Measurements from ENCODE around the gene BICD2.

Gene BICD2

DNA sequence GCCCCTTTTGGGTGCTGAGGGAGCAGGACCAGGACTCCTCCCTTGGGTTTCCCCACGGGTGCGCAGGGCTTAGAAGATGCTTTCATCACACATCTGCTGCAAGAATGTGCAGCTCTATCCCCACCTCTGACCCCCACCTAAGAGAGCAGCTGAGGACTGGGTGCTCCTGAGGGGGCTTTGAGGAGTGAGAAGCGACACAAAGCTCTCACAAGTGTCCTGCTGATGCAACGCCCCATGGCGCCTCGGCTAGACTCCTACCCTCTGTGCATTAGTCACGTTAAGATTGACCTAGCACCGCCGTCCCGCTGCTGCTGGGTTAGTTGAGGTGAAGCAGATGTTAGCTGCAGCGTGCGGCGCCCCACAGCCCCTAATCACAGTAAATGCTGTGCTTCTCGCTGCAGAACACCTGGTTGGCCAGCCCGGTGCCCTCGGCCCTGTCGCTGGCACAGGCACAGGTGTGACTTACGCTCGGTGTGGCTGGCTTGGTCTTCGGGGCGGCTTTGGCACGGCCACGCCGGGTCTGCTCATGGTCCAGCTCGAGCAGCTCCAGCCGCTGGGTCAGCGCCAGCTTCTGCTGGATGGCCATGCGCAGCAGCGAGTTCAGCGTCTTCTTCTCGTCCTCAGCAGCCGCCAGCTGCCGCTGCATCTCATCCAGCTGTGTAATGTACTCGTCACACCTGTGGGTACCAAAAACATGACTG is 49.7 kb downstream of the BICD2 start:
- DNase-seq (ENCODE audit: low read depth) = no peak

GRCh38 chr9:92714016-92714415 is 50.6 kb downstream of the BICD2 start:
- DNase-seq (ENCODE audit: low read depth) = no peak

DNA sequence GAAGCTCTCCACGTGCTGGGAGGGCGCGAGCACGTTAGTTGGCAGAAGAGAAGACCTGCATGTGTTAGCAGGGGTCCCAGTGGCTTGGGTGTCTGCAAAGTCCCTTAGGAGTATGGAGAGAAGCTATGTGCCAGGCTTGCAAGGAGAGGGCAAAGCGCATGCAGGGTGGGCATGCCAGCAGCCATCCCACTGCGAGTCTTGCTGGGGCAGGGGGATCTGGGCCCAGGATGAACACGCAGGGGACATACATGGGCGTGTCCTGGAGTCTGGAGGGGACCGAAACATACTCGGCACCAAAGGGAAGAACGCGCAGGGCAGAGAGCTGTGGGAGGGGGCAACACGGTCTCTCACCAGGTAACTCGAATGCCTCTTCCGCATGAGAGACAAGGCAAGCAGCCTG is 51.1 kb downstream of the BICD2 start:
- DNase-seq (ENCODE audit: low read depth) = no peak

DNA sequence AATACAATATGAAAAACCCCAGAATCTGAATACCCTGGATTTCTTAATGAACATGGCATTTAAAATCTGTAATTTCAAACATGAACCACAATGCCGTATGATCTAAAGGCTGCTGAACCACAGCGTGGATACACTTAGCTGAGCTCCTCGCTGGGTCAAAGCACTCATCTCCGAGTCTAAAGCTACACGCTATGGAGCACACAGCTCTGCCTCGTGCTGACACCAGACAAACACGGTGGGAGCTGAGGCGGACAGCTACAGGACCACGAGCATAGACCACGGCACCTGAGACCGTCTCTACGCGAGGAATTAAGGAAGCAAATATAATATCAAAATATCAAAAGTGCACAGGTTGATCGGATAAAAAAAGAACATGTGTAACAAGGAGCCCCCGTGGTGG is 51.9 kb downstream of the BICD2 start:
- DNase-seq (ENCODE audit: low read depth) = no peak

GRCh38 chr9:92711844-92712243 is 52.8 kb downstream of the BICD2 start:
- no peak for DNase-seq (ENCODE audit: low read depth)

DNA sequence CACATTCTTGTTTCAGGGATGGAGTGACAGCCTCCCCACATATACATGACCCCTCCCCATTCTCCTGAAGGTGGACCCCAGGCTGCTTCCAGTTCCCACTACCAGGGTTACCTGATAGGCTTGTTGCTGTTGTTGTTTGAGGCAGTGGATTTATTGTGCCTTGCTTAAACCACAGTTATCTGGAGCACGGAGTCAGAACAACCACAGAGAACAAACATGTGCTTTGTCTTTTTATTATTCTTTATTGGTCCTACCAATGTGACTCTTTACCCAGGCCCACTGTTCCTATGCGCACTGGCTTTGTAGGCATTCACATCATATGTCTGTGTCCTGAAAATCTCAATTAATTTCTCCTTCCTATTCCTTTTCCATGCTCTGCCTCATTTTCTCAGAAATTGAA is 53.5 kb downstream of the BICD2 start:
- no peak for DNase-seq (ENCODE audit: low read depth)

DNA sequence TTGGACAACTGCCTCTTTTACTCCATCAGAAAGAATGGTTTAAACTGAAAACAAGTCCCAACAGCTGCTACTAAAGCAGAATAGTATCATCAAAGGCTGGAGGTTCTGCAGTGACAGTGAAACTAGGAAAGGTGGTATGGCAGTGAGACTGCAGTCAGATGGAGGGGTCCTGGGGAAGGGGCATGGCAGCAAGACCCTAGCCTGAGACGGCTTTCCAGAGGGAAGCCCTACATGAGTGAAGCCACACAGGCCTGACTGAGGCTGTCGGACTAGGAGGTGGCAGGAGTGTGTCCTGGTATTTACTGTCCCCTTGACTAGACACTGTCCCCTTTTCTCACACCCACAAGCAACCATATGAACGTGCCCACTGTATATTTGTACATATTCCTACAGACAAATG is 54.3 kb downstream of the BICD2 start:
- no peak for DNase-seq (ENCODE audit: low read depth)

- no peak for DNase-seq (ENCODE audit: low read depth)
These were observed 54.7 kb downstream of the BICD2 start for GRCh38 chr9:92709954-92710353.

DNA sequence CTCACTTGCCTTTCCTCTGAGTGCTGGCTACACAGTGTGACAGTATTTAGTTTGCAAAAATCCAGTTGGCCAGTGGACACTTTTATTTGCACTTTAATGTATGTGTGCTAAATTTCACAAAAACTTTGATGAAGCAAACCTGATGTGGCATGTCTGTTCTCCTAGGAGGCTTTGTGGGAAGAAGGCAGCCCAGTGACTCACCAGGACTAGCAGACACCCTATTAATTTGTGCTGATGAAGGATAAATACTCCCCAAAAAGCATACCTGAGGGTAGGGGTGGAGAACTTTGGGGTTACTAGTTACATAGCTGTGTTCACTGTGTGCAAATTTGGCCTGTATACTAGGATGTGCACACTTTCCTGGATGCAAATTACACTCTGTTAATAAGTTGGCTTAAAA is 55.4 kb downstream of the BICD2 start:
- no peak for DNase-seq (ENCODE audit: low read depth)

DNA sequence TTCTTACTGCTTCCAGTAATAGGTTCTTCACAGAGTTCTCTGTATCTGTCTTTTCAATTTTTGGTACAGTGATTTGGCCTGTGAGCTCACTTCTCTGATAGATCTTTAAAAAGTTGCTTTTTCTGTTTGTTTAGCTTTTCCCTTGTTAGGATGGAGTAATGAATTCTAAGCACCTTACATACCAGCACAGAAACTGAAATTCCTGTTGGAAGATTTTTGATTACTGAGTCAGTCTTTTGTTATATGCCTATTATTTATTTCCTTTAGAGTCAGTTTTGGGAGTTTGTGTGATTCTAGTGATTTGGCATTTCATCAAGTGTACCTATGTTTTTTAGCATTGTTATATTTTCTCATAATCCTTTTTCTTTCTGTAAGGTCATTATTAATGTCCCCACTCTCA is 57.1 kb downstream of the BICD2 start:
- no peak for DNase-seq (ENCODE audit: low read depth)

GRCh38 chr9:92706218-92706940 is 58.3 kb downstream of the BICD2 start:
- no peak for DNase-seq (ENCODE audit: low read depth)

GRCh38 chr9:92704528-92704927 is 60.1 kb downstream of the BICD2 start:
- DNase-seq (ENCODE audit: low read depth) = no peak

- DNase-seq (ENCODE audit: low read depth) = no peak
These were observed 68.0 kb downstream of the BICD2 start for GRCh38 chr9:92696619-92697018.

DNA sequence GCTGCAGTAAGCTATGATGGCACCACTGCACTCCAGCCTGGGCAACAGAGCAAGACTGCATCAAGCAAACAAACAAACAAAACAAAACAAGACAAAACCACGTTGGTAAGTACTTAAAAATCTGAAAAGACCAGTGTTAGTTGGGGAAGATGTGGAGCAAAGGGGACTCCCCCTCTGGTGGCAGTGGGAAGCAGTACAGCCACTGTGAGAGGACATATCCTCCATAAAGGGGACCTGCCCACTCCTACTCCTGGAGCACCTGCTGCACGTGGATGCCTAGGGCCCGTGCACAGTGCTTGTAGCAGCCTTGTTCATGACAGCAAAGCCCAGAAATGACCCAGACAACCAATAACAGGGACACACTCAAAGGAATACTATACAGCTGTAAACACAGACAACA is 77.7 kb downstream of the BICD2 start:
- DNase-seq (ENCODE audit: low read depth) = no peak

- no peak for DNase-seq (ENCODE audit: low read depth)
These were observed 79.6 kb downstream of the BICD2 start for GRCh38 chr9:92685022-92685421.

DNA sequence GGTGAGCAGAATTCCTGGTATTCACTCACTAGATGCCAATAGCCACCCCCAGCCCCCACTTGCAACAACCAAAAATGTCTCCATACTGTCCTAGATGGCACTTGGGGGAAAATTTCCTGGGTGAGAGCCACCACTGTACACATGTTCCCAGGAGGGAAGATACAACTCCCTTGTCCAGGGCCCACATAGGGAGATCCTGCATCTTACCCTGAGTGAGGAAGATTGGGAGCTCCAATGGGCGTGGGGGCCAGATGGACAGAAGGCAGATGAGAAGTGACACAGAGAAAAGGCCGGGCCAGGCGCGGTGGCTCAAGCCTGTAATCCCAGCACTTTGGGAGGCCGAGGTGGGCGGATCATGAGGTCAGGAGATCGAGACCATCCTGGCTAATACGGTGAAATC is 82.4 kb downstream of the BICD2 start:
- no peak for DNase-seq (ENCODE audit: low read depth)

GRCh38 chr9:92680166-92681119 is 84.2 kb downstream of the BICD2 start:
- no peak for DNase-seq (ENCODE audit: low read depth)

DNA sequence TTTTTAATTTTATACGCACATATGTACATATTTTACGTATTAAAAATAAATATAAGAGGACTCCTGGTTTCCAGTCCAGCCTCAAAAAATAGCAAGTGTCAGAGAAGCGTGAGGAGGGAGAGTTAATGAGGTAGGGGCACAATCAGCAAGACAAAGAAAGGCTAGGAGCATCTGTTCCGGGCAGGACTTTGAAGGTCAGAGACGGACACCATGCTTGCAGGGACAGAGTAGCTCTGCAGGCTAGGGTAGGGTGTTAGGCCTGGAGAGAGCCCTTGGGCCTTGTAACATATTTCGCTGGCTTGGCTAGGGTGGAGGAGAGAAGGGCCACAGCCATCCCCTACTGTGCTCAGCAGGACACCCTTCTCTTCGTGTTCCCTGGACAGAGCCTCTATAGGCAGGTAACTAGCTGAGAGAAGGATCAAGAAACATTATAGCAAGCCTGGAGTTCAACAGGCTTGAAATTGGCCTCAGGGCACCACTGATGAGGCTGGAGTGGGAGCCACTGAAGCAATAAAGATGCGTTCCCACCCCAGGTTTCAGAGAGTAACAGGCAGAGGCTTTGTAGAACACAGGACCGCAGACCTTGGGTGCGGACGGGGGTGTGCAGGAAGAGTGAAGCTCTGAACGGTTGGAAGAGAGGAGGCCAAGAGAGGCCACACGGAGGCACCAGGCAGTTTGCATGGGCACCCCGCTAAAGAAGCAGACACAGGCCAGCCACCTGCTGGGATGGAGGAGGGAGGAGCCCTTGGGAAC is 85.0 kb downstream of the BICD2 start:
- DNase-seq (ENCODE audit: low read depth) = no peak

- DNase-seq (ENCODE audit: low read depth) = no peak
These were observed 93.3 kb downstream of the BICD2 start for GRCh38 chr9:92671323-92671722.

DNA sequence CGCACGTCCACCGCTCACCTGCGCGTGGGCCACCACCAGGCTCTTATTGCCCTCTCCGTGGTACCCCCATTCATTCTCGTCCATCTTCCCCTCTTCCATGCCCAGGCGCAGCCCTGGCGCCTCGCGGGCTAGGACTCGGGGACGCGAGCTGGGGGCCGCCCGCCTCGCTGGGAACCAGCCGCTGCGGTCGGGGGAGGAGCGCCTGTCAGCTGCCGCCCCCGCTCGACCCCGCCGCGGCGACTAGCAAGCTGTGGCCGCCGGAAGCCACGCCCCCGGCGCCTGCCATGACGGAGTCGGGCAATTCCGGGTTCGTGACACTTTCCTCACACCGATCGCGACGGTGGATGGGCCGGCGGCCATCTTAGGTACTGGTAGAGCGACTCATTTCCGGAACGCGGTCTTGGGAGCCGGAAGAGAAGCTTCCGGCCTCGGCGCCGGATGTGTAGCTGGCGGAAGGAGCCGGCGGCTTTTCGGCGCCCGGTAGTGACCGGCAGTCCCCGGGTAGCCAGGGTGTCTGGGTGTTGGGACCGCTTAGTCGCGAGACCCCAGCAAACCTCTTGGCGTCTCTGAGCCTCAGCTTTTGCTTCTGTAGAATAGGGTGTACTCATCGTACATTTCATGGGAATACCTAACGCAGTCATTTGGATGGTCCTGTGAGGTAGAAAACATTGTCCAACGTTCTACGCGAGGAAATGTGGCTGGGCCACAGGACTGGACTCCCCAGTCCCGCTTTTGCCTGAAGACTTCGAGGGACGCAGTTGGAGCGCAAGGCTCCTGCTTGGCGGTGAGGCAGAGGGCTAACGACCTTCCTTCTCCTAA is 94.5 kb downstream of the BICD2 start, which contains the start of gene IPPK:
IPPK (minus strand) TSS at position 242 of the 819 bp plus-strand sequence; CDS start at position 99, 143 bp downstream.
- peak; percentile 85 for DNase-seq (ENCODE audit: low read depth)

GRCh38 chr9:92669527-92669889 is 95.1 kb downstream of the BICD2 start:
- no peak for DNase-seq (ENCODE audit: low read depth)

Data from CMK (cell line).